HCT116 (cell line): ENCODE data around the gene RPL38. TPM values are rescaled to one million over a fixed set of nuclear protein-coding genes. Genes with fewer than 3 reads are reported as not detected.

ENCODE experiments used
- ATAC-seq: fragments of 200-7000 bp; cut with Tn5 transposase; 2 replicates; pipeline ENCODE4 v1.9.1; 2020; ENCODE audit warnings: mild to moderate bottlenecking, moderate library complexity
- BruUV-seq: library from RNA; stranded (reverse); fragments of 400-500 nt; replicated peaks from 2 replicates; lab custom pipeline; 2021; lab: Mats Ljungman, UMichigan
- CTCF ChIA-PET: fragments of 300-600 bp; sonication (Branson Sonifier 250); formaldehyde crosslinking; loops from one replicate; lab custom pipeline; 2021; ENCODE audit warnings: antibody characterized with exemption; lab: Charles Lee
- POLR2A ChIA-PET: fragments of 300-600, 350-600 bp; sonication (Branson Sonifier 250); formaldehyde crosslinking; loops from one replicate; lab custom pipeline; 2021; ENCODE audit warnings: antibody characterized with exemption; lab: Charles Lee
- RAD21 ChIA-PET, 2 experiments: fragments of 300-600 bp; sonication (Branson Sonifier 250); formaldehyde crosslinking; loops; one replicate each; lab custom pipeline; 2023; ENCODE audit warnings: low total read pairs in 2 of 2; ENCODE audit not compliant: uncharacterized antibody in 2 of 2, unreplicated experiment in 2 of 2, low non-redundant PET in 1 of 2; lab: Charles Lee
- DNase-seq: peaks from one replicate; pipeline ENCODE4 v3.0.0-alpha.2; 2010; ENCODE audit warnings: low read depth, low spot score
- H2AFZ ChIP-seq: fragments of 200-600 bp; shearing (Covaris generic), sonication (generic); 2 replicates; pipeline ENCODE4 v1.6.1; 2017; ENCODE audit warnings: low read depth, mixed run types, mixed read lengths, antibody characterized with exemption, low read length; ENCODE audit not compliant: poor library complexity, severe bottlenecking
- H3K27ac ChIP-seq: 2 replicates; pipeline ENCODE4 v1.5.1; 2012; ENCODE audit warnings: low read depth, low read length
- H3K27me3 ChIP-seq: fragments of 200-600 bp; sonication (generic); 2 replicates; pipeline ENCODE4 v1.6.1; 2016; ENCODE audit warnings: mixed run types, low read length, mixed read lengths; ENCODE audit not compliant: insufficient read depth
- H3K36me3 ChIP-seq, 2 experiments: fragments of 200-500 bp in 1 of 2; fragments of 200-600 bp in 1 of 2; sonication (Bioruptor generic) in 1 of 2; sonication (generic) in 1 of 2; 2 replicates each; pipeline versions ENCODE4 v1.5.1 to v1.6.1; 2014 to 2016; ENCODE audit warnings: low read length in 2 of 2, inconsistent platforms in 1 of 2, mixed read lengths in 1 of 2, mixed run types in 1 of 2; ENCODE audit not compliant: insufficient read depth in 2 of 2, control insufficient read depth in 1 of 2
- H3K4me1 ChIP-seq, 2 experiments: fragments of 200-600 bp in 1 of 2; sonication (generic) in 1 of 2; 2 replicates each; pipeline versions ENCODE4 v1.5.1 to v1.6.1; 2012 to 2017; ENCODE audit warnings: low read length in 2 of 2, inconsistent platforms in 1 of 2, mild to moderate bottlenecking in 1 of 2, mixed read lengths in 1 of 2, mixed run types in 1 of 2, moderate library complexity in 1 of 2; ENCODE audit not compliant: insufficient read depth in 2 of 2, control insufficient read depth in 1 of 2
- H3K4me2 ChIP-seq: fragments of 200-600 bp; sonication (generic); 2 replicates; pipeline ENCODE4 v1.6.1; 2017; ENCODE audit warnings: mixed run types, low read length, mixed read lengths
- H3K4me3 ChIP-seq, 2 experiments: fragments of 200-600 bp in 1 of 2; sonication (generic) in 1 of 2; replicated peaks in 1 of 2; 2 replicates each; pipeline ENCODE4 v1.5.1; 2011 to 2016; ENCODE audit warnings: low read length in 2 of 2, control low read depth in 1 of 2, low read depth in 1 of 2, mild to moderate bottlenecking in 1 of 2, mixed read lengths in 1 of 2, mixed run types in 1 of 2
- H3K79me2 ChIP-seq: fragments of 200-600 bp; sonication (generic); 2 replicates; pipeline ENCODE4 v1.6.1; 2017; ENCODE audit warnings: mild to moderate bottlenecking, mixed run types, low read length, moderate library complexity, mixed read lengths; ENCODE audit not compliant: insufficient read depth
- H3K9ac ChIP-seq: fragments of 200-600 bp; sonication (generic); 2 replicates; pipeline ENCODE4 v1.6.1; 2016; ENCODE audit warnings: low read length, mixed read lengths
- H3K9me2 ChIP-seq: fragments of 200-600 bp; sonication (generic), shearing (Covaris generic); 2 replicates; pipeline ENCODE4 v1.6.1; 2017; ENCODE audit warnings: mixed run types, mild to moderate bottlenecking, moderate library complexity; ENCODE audit not compliant: insufficient read depth
- H3K9me3 ChIP-seq, 2 experiments: fragments of 200-500 bp in 1 of 2; fragments of 200-600 bp in 1 of 2; sonication (Bioruptor generic) in 1 of 2; sonication (generic) in 1 of 2; 2 replicates each; pipeline ENCODE4 v1.6.1; 2014 to 2017; ENCODE audit warnings: low read length in 2 of 2, mixed read lengths in 2 of 2, inconsistent platforms in 1 of 2, low read depth in 1 of 2, mild to moderate bottlenecking in 1 of 2, mixed run types in 1 of 2, moderate library complexity in 1 of 2; ENCODE audit not compliant: control insufficient read depth in 1 of 2, insufficient read depth in 1 of 2
- H4K20me1 ChIP-seq: fragments of 200-600 bp; sonication (generic), shearing (Covaris generic); 2 replicates; pipeline ENCODE4 v1.6.1; 2017; ENCODE audit warnings: mixed run types, mild to moderate bottlenecking, moderate library complexity; ENCODE audit not compliant: insufficient read depth
- CBX3 ChIP-seq: IDR thresholded peaks from 2 replicates; pipeline ENCODE4 v1.6.1; 2012; ENCODE audit warnings: low read depth
- CEBPB ChIP-seq: IDR thresholded peaks from 2 replicates; pipeline ENCODE4 v1.6.1; 2012; ENCODE audit warnings: low read depth
- EGR1 ChIP-seq: IDR thresholded peaks from 2 replicates; pipeline ENCODE4 v1.6.1; 2012; ENCODE audit warnings: low read depth
- ELF1 ChIP-seq: IDR thresholded peaks from 2 replicates; pipeline ENCODE4 v1.6.1; 2012; ENCODE audit warnings: low read depth, borderline replicate concordance
- EZH2 ChIP-seq: fragments of 200-600 bp; sonication (generic); IDR thresholded peaks from 2 replicates; pipeline ENCODE4 v1.6.1; 2017; ENCODE audit warnings: antibody characterized with exemption, mixed run types
- EZH2phosphoT487 ChIP-seq: fragments of 200-600 bp; IDR thresholded peaks from 2 replicates; pipeline ENCODE4 v1.6.1; 2018; ENCODE audit warnings: antibody characterized with exemption, borderline replicate concordance
- JUND ChIP-seq: IDR thresholded peaks from 2 replicates; pipeline ENCODE4 v1.6.1; 2012
- MAX ChIP-seq: IDR thresholded peaks from 2 replicates; pipeline ENCODE4 v1.6.1; 2012
- POLR2A ChIP-seq: IDR thresholded peaks from 2 replicates; pipeline ENCODE4 v1.7.0; 2011; ENCODE audit warnings: borderline replicate concordance; ENCODE audit not compliant: insufficient read depth, insufficient read length; ENCODE audit errors: extremely low read depth
- POLR2AphosphoS5 ChIP-seq: IDR thresholded peaks from 2 replicates; pipeline ENCODE4 v1.6.1; 2011; ENCODE audit warnings: mild to moderate bottlenecking, low read depth, low read length, moderate library complexity
- RAD21 ChIP-seq: IDR thresholded peaks from 2 replicates; pipeline ENCODE4 v1.6.1; 2012; ENCODE audit warnings: low read depth, mild to moderate bottlenecking
- SIN3A ChIP-seq: IDR thresholded peaks from 2 replicates; pipeline ENCODE4 v1.6.1; 2012; ENCODE audit warnings: low read depth
- YY1 ChIP-seq: IDR thresholded peaks from 2 replicates; pipeline ENCODE4 v1.6.1; 2011; ENCODE audit warnings: low read length, low read depth, moderate library complexity, mild to moderate bottlenecking; ENCODE audit not compliant: insufficient replicate concordance; ENCODE audit errors: extremely low read depth
- ZBTB33 ChIP-seq: IDR thresholded peaks from 2 replicates; pipeline ENCODE4 v1.6.1; 2011; ENCODE audit warnings: mild to moderate bottlenecking, low read length, moderate library complexity; ENCODE audit not compliant: insufficient replicate concordance; ENCODE audit errors: extremely low read depth
- ZFX ChIP-seq: fragments of 450-650 bp; IDR thresholded peaks from 2 replicates; pipeline ENCODE4 v1.6.1; 2017
- intact Hi-C: fragments of 100-400 bp; cut with micrococcal nuclease; formaldehyde crosslinking; loops from 2 replicates; pipeline ENCODE4 v1.10.0; 2022
- total RNA-seq: library from RNA; stranded (reverse); gene quantifications from one replicate; pipeline ENCODE4 v1.2.1, GENCODE V29; 2021; ENCODE audit not compliant: unreplicated experiment
- TF ChIP-seq, protein P1 (sequence below), 3 experiments: fragments of 200-600 bp in 1 of 3; sonication (generic) in 1 of 3; IDR thresholded peaks in 2 of 3; conservative IDR thresholded peaks in 1 of 3; 2 replicates each; pipeline ENCODE4 v1.5.1; 2012 to 2017; ENCODE audit warnings: low read depth in 2 of 3, low read length in 2 of 3, antibody characterized with exemption in 1 of 3, borderline replicate concordance in 1 of 3, control low read depth in 1 of 3, mild to moderate bottlenecking in 1 of 3, mixed read lengths in 1 of 3, mixed run types in 1 of 3, moderate library complexity in 1 of 3; ENCODE audit not compliant: insufficient read depth in 1 of 3
- TF ChIP-seq, protein P2 (sequence below): IDR thresholded peaks from 2 replicates; pipeline ENCODE4 v1.6.1; 2012; ENCODE audit warnings: low read depth

The RPL38 gene
- total RNA-seq, 1 experiment from 2014 or later = 1,628 TPM

DNA sequence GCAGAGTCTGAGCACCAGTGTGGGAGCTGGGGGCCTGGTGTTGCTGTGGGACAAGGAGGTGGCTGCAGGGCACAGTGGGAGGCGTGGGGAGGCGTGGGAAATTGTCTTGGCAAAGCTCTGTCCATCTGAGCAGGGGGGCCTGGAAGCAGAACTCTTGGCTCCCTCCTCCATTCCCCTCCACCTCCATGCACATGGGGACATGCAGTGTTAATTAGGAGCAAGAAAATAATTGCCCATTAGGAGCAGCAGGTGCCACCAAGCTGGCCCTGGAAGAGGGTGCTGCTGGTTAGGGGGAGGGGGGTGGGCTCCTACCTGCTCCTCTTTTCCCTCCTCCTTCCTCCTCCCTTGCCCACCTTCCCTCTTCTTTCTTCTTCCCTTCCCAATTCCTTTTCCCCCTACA, 14.4 kb downstream of the RPL38 start (continued):
- TF ChIP-seq, protein P1, sequence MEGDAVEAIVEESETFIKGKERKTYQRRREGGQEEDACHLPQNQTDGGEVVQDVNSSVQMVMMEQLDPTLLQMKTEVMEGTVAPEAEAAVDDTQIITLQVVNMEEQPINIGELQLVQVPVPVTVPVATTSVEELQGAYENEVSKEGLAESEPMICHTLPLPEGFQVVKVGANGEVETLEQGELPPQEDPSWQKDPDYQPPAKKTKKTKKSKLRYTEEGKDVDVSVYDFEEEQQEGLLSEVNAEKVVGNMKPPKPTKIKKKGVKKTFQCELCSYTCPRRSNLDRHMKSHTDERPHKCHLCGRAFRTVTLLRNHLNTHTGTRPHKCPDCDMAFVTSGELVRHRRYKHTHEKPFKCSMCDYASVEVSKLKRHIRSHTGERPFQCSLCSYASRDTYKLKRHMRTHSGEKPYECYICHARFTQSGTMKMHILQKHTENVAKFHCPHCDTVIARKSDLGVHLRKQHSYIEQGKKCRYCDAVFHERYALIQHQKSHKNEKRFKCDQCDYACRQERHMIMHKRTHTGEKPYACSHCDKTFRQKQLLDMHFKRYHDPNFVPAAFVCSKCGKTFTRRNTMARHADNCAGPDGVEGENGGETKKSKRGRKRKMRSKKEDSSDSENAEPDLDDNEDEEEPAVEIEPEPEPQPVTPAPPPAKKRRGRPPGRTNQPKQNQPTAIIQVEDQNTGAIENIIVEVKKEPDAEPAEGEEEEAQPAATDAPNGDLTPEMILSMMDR (IDR thresholded peaks at IDR 0.05 in 2 of 3, conservative IDR thresholded peaks at IDR 0.05 in 1 of 3; ENCODE audit: borderline replicate concordance in 1 of 3, insufficient read depth in 1 of 3, low read depth in 2 of 3, low read length in 2 of 3) = no peak
- no peak for TF ChIP-seq ZFX

GRCh38 chr17:74218436-74218835, 15.0 kb downstream of the RPL38 start:
- Histone ChIP-seq H2AFZ (no peak overlapping the region), H4K20me1 (no peaks in the 10 kb centered on the region), H3K27me3 (no peaks in the 10 kb centered on the region), H3K4me2 (no peak overlapping the region), H3K9ac (no peak overlapping the region), H3K4me3 (no peak overlapping the region), H3K27ac (no peak overlapping the region), H3K36me3 (no peaks in the 10 kb centered on the region; a peak in 1 of 4 replicates), H3K79me2 (peaks cover 3% of the 10 kb centered on the region; the same call in 1 of the 2 replicates), H3K9me2 (no peaks in the 10 kb centered on the region), H3K9me3 (no peaks in the 10 kb centered on the region), H3K4me1 (peaks cover 7 to 18% of the 10 kb centered on the region in 2 experiments; a peak in 3 of 4 replicates)
- DNase-seq (no peak), ATAC-seq (no peak)
- CTCF ChIA-PET = interaction anchor here (1.9 kb wide), 1 partner anchor 19 kb away, joined by 6 read pairs; no protein-coding TSS in a partner anchor
- POLR2A ChIA-PET = interaction anchor here (1.1 kb wide), 1 partner anchor 15 kb away, joined by 3 read pairs; the partner anchor contains the start of gene RPL38
- BruUV-seq = no TSS peak
- intact Hi-C loops = no loop called here
- RAD21 ChIA-PET = no interaction called here
- TF ChIP-seq POLR2A (no peak), CBX3 (no peak), MAX (no peak), JUND (no peak), EGR1 (no peak), ZBTB33 (no peak), YY1 (no peak), ZFX (no peak), CEBPB (no peak), ELF1 (no peak), EZH2phosphoT487 (no peak), RAD21 (no peak), POLR2AphosphoS5 (no peak), SIN3A (no peak), EZH2 (no peak)
- TF ChIP-seq, protein P2, sequence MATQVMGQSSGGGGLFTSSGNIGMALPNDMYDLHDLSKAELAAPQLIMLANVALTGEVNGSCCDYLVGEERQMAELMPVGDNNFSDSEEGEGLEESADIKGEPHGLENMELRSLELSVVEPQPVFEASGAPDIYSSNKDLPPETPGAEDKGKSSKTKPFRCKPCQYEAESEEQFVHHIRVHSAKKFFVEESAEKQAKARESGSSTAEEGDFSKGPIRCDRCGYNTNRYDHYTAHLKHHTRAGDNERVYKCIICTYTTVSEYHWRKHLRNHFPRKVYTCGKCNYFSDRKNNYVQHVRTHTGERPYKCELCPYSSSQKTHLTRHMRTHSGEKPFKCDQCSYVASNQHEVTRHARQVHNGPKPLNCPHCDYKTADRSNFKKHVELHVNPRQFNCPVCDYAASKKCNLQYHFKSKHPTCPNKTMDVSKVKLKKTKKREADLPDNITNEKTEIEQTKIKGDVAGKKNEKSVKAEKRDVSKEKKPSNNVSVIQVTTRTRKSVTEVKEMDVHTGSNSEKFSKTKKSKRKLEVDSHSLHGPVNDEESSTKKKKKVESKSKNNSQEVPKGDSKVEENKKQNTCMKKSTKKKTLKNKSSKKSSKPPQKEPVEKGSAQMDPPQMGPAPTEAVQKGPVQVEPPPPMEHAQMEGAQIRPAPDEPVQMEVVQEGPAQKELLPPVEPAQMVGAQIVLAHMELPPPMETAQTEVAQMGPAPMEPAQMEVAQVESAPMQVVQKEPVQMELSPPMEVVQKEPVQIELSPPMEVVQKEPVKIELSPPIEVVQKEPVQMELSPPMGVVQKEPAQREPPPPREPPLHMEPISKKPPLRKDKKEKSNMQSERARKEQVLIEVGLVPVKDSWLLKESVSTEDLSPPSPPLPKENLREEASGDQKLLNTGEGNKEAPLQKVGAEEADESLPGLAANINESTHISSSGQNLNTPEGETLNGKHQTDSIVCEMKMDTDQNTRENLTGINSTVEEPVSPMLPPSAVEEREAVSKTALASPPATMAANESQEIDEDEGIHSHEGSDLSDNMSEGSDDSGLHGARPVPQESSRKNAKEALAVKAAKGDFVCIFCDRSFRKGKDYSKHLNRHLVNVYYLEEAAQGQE = no peak
